Uterus (tissue), 4 donors: ENCODE results near the gene PLXND1. TPM values are rescaled to one million over a fixed set of nuclear protein-coding genes. Genes with fewer than 3 reads are reported as not detected.

Experiments
- DNase-seq, 2 donors: peaks; one replicate each; pipeline ENCODE4 v3.0.0-alpha.2; 2019 to 2020
- H3K27ac ChIP-seq, 2 donors: fragments of 200-600 bp; sonication (generic); 1 replicate in 1 of 2; 2 replicates in 1 of 2; pipeline ENCODE4 v1.5.1; 2016 to 2018
- H3K27me3 ChIP-seq, 2 donors: fragments of 200-600 bp; sonication (generic); one replicate each; pipeline ENCODE4 v1.5.1; 2018 to 2019; ENCODE audit warnings: control low read depth in 1 of 2
- H3K36me3 ChIP-seq, 2 donors: fragments of 200-600 bp; sonication (generic); one replicate each; pipeline ENCODE4 v1.5.1; 2019; ENCODE audit warnings: control low read depth in 1 of 2
- H3K4me1 ChIP-seq, 2 donors: fragments of 200-600 bp; sonication (generic); one replicate each; pipeline ENCODE4 v1.5.1; 2018 to 2019; ENCODE audit warnings: control low read depth in 1 of 2
- H3K4me3 ChIP-seq, 2 donors: fragments of 200-600 bp; sonication (generic); 1 replicate in 1 of 2; 2 replicates in 1 of 2; pipeline ENCODE4 v1.5.1; 2018 to 2019; ENCODE audit warnings: mild to moderate bottlenecking in 1 of 2
- H3K9me3 ChIP-seq, 2 donors: fragments of 200-600 bp; sonication (generic); one replicate each; pipeline ENCODE4 v1.5.1; 2019; ENCODE audit warnings: control low read depth in 1 of 2
- POLR2A ChIP-seq, 2 donors: fragments of 450-650 bp; IDR thresholded peaks; one replicate each; pipeline ENCODE4 v1.6.1; 2016; ENCODE audit warnings: antibody characterized with exemption in 2 of 2, mild to moderate bottlenecking in 1 of 2, moderate library complexity in 1 of 2
- intact Hi-C: fragments of 100-400 bp; cut with DNase I; formaldehyde crosslinking; loops from one replicate; pipeline ENCODE4 v1.15.1; 2023; ENCODE audit warnings: low total_unique reads
- total RNA-seq, 4 donors: library from RNA; depleted of rRNA in 3 of 4; stranded (reverse); fragments of >200 nt in 3 of 4; gene quantifications; one replicate each; pipeline versions ENCODE4 v1.1.0 to v1.2.4, GENCODE V29; 2014 to 2023
- TF ChIP-seq, protein P1 (sequence below), 4 experiments: fragments of 200-600 bp in 2 of 4; fragments of 450-650 bp in 2 of 4; sonication (generic) in 2 of 4; IDR thresholded peaks; one replicate each; pipeline ENCODE4 v1.5.1; 2016 to 2019; ENCODE audit warnings: antibody characterized with exemption in 4 of 4, mild to moderate bottlenecking in 2 of 4, moderate library complexity in 1 of 4
- donor health status: DM: yes; HTN: yes; CAD: no.

Gene PLXND1
- total RNA-seq, 4 donors from 2014 or later, result 54.7 to 343 (median 121) TPM

- H3K4me1 ChIP-seq, result peaks cover 17 to 42% of the 10 kb centered on the region in 2 donors
- H3K4me3 ChIP-seq, result no peak overlapping the region
- H3K36me3 ChIP-seq, result no peaks in the 10 kb centered on the region
- DNase-seq, result peak in 1 of 2 donors; percentile 65
- peak overlapping the region; percentile 84 to 97 for H3K27ac ChIP-seq
- H3K27me3 ChIP-seq, result no peaks in the 10 kb centered on the region
- no peak for TF ChIP-seq POLR2A (IDR thresholded peaks at IDR 0.05)
- TF ChIP-seq, protein P1, sequence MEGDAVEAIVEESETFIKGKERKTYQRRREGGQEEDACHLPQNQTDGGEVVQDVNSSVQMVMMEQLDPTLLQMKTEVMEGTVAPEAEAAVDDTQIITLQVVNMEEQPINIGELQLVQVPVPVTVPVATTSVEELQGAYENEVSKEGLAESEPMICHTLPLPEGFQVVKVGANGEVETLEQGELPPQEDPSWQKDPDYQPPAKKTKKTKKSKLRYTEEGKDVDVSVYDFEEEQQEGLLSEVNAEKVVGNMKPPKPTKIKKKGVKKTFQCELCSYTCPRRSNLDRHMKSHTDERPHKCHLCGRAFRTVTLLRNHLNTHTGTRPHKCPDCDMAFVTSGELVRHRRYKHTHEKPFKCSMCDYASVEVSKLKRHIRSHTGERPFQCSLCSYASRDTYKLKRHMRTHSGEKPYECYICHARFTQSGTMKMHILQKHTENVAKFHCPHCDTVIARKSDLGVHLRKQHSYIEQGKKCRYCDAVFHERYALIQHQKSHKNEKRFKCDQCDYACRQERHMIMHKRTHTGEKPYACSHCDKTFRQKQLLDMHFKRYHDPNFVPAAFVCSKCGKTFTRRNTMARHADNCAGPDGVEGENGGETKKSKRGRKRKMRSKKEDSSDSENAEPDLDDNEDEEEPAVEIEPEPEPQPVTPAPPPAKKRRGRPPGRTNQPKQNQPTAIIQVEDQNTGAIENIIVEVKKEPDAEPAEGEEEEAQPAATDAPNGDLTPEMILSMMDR (IDR thresholded peaks at IDR 0.05), result no peak
- no peaks in the 10 kb centered on the region for H3K9me3 ChIP-seq
- intact Hi-C loops, result no loop called here
Measured at GRCh38 chr3:129599607-129600006, 6.9 kb downstream of the PLXND1 start.

DNA sequence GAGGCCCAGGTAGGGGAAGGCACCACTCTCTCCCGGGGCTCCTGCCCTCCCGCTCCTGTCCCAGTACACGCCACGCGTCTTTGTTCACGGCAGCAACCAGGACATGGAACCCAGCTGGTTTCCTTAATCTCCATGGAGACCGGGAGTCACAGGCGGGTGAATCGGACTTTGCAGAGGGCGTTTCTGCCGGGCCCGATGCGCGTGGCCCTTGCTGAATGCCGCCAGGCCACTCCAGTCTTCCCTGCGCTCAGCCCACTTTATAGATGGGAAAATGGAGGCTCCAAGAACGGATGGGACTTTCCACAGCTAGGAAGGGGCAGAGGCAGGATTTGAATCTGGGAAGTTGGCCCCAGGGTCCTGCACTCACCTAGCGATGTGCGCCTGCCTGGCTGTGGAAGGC, 7.4 kb downstream of the PLXND1 start:
- Histone ChIP-seq H3K27me3 (no peaks in the 10 kb centered on the region), H3K27ac (peak overlapping the region; percentile 84 to 97), H3K4me3 (no peak overlapping the region), H3K36me3 (no peaks in the 10 kb centered on the region), H3K9me3 (no peaks in the 10 kb centered on the region), H3K4me1 (peaks cover 18 to 47% of the 10 kb centered on the region in 2 donors)
- no peak for DNase-seq
- intact Hi-C loops, result no loop called here
- no peak for TF ChIP-seq POLR2A (IDR thresholded peaks at IDR 0.05)
- TF ChIP-seq, protein P1 (IDR thresholded peaks at IDR 0.05), result no peak

DNA sequence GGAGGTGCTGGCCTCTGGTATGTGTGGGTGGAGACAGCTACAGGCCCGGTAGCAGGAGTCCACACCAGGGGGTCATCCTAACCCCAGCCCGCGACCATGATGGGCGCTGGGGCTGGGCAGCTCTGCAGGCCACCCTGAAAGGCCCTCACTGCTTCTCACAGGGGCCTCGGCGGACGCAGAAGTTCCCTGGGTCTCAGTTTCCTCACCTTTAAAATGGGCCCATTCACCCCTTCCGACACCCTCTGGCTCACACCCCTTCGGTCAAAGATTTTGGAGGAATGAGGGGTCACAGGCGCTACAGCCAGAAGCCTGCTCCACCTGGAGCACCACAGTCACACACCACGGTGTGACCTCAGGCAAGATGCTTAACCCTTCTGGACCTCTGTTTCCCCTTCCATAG, 8.0 kb downstream of the PLXND1 start:
- no peak for TF ChIP-seq POLR2A (IDR thresholded peaks at IDR 0.05)
- TF ChIP-seq, protein P1 (IDR thresholded peaks at IDR 0.05), result no peak

DNA sequence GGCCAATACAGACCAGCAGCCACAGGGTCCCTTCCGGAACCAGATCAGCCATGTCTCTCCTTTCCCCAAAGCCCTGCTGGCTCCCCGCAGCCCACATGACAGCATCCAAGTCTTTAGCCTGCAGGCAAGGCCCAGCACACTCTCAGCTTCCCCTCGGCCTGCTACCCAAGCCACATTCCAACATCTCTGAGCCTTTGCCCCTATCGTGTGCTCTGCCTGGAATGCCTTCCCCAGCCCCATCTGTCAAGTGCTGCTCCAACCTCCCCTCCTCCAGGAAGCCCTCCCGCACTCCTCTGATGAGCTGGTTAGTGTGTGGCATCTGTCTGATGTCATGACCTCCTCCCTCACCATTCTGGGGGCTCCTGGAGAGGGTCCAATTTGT, 8.5 kb downstream of the PLXND1 start:
- DNase-seq, result no peak
- intact Hi-C loops, result no loop called here
- Histone ChIP-seq H3K4me3 (no peak overlapping the region), H3K9me3 (no peaks in the 10 kb centered on the region), H3K27ac (peak overlapping the region; percentile 84 to 97), H3K27me3 (no peaks in the 10 kb centered on the region), H3K36me3 (no peaks in the 10 kb centered on the region), H3K4me1 (peaks cover 22 to 57% of the 10 kb centered on the region in 2 donors)
- no peak for TF ChIP-seq POLR2A (IDR thresholded peaks at IDR 0.05)
- TF ChIP-seq, protein P1 (IDR thresholded peaks at IDR 0.05), result no peak

More for the DNA sequence above, 8.0 kb downstream of the PLXND1 start:
- no peak for DNase-seq
- Histone ChIP-seq H3K4me3 (no peak overlapping the region), H3K9me3 (no peaks in the 10 kb centered on the region), H3K36me3 (no peaks in the 10 kb centered on the region), H3K4me1 (peaks cover 22 to 53% of the 10 kb centered on the region in 2 donors), H3K27ac (peak overlapping the region; percentile 84 to 97), H3K27me3 (no peaks in the 10 kb centered on the region)
- intact Hi-C loops, result no loop called here

- peak overlapping the region in 1 of 2 donors; percentile 13 for H3K4me3 ChIP-seq
Measured at GRCh38 chr3:129597087-129597999, 9.1 kb downstream of the PLXND1 start.

More at GRCh38 chr3:129597087-129597999, 9.1 kb downstream of the PLXND1 start:
- peaks cover 22 to 54% of the 10 kb centered on the region in 2 donors for H3K4me1 ChIP-seq
- peak overlapping the region; percentile 84 to 97 for H3K27ac ChIP-seq
- H3K36me3 ChIP-seq, result no peaks in the 10 kb centered on the region
- H3K9me3 ChIP-seq, result no peaks in the 10 kb centered on the region
- DNase-seq, result peak; percentile 68 to 79
- intact Hi-C loops, result no loop called here
- H3K27me3 ChIP-seq, result no peaks in the 10 kb centered on the region
- TF ChIP-seq, protein P1 (IDR thresholded peaks at IDR 0.05), result no peak
